GM19324 (cell line): ENCODE measurements around the gene ABTB2.
"Not testable (repeated sequence)": the region's sequence is repeated elsewhere in the genome, so short reads cannot be mapped to it uniquely, and the experiment has no call there.

Experiments used
- ATAC-seq: cut with Tn5 transposase; IDR thresholded peaks from one replicate; pipeline ENCODE4 v1.9.1; 2021; ENCODE audit warnings: mild to moderate bottlenecking, moderate library complexity; ENCODE audit not compliant: unreplicated experiment, low FRiP score

ABTB2 gene

GRCh38 chr11:34249439-34249838 is 108.4 kb downstream of the ABTB2 start:
- no peak for ATAC-seq

GRCh38 chr11:34246511-34246910 is 111.3 kb downstream of the ABTB2 start:
- not testable (repeated sequence) for ATAC-seq

- no peak for ATAC-seq
These were observed 112.8 kb downstream of the ABTB2 start for GRCh38 chr11:34245041-34245440.

- peak; percentile 62 for ATAC-seq
These were observed 114.0 kb downstream of the ABTB2 start for GRCh38 chr11:34243600-34244464.

- ATAC-seq = no peak
These were observed 115.7 kb downstream of the ABTB2 start for GRCh38 chr11:34242037-34242625.

- no peak for ATAC-seq
These were observed 117.7 kb downstream of the ABTB2 start for GRCh38 chr11:34240150-34240494.

GRCh38 chr11:34239465-34240149 is 118.2 kb downstream of the ABTB2 start:
- no peak for ATAC-seq

GRCh38 chr11:34238966-34239365 is 118.8 kb downstream of the ABTB2 start:
- ATAC-seq = no peak

- ATAC-seq = no peak
These were observed 119.3 kb downstream of the ABTB2 start for GRCh38 chr11:34238533-34238932.

- no peak for ATAC-seq
These were observed 121.2 kb downstream of the ABTB2 start for GRCh38 chr11:34236572-34236971.

GRCh38 chr11:34235591-34236071 is 122.2 kb downstream of the ABTB2 start:
- ATAC-seq = no peak

- ATAC-seq = no peak
These were observed 122.6 kb downstream of the ABTB2 start for GRCh38 chr11:34235189-34235588.

GRCh38 chr11:34234086-34234740 is 123.6 kb downstream of the ABTB2 start:
- ATAC-seq = peak; percentile 68

GRCh38 chr11:34233215-34233614 is 124.6 kb downstream of the ABTB2 start:
- ATAC-seq = no peak

GRCh38 chr11:34232807-34233206 is 125.0 kb downstream of the ABTB2 start:
- ATAC-seq = no peak

GRCh38 chr11:34226210-34226609 is 131.6 kb downstream of the ABTB2 start:
- no peak for ATAC-seq

- no peak for ATAC-seq
These were observed 132.7 kb downstream of the ABTB2 start for GRCh38 chr11:34225091-34225490.

- ATAC-seq = no peak
These were observed 133.3 kb downstream of the ABTB2 start for GRCh38 chr11:34224434-34224966.

- no peak for ATAC-seq
These were observed 133.9 kb downstream of the ABTB2 start for GRCh38 chr11:34223907-34224306.

- no peak for ATAC-seq
These were observed 134.6 kb downstream of the ABTB2 start for GRCh38 chr11:34223021-34223813.
